Ramos (cell line): Measurements from ENCODE around the gene EIF2AK2.

Source experiments
- in situ Hi-C: fragments of 300-500 bp; cut with MboI; formaldehyde crosslinking; loops from one replicate; pipeline ENCODE4 v1.14.3; 2022; ENCODE audit warnings: low sequenced_read_pairs; ENCODE audit not compliant: unreplicated experiment

Gene EIF2AK2

DNA sequence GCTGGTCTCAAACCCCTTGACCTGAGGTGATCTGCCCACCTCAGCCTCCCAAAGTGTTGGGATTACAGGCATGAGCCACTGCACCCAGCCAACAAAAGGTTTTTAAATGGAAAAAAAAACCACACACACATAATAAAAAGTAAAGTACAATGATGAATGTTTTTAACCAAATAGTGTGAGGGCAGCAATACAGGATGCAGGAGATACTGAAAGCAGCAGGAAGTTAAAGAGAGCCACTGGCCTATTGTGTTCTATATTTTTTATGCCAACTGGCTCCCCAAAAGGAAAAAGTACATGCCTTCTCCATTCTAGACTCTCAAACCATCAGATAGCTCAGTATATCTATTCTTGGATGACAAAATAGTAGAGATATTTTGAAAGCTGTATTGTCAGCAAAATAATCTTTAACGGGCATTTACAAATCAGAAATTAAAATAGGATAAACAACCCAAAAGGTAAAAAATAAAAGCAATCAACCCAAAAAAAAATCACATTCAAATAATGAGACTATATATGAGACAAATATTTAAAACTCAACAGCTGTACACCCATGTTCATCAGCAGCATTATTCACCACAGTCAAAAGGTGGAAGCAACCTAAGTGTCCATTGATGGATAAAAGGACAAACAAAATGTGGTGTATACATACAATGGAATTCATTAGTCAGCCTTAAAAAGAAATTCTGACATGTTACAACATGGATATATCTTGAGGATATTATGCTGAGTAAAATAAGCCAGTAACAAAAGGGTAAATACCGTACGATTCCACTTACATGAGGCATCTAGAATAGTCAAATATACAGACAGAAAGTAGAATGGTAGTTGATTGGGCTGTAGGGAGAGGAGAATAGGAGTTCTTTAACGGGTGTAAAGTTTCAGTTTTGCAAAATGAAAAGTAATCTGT, 46.2 kb downstream of the EIF2AK2 start:
- in situ Hi-C loops = no loop called here

DNA sequence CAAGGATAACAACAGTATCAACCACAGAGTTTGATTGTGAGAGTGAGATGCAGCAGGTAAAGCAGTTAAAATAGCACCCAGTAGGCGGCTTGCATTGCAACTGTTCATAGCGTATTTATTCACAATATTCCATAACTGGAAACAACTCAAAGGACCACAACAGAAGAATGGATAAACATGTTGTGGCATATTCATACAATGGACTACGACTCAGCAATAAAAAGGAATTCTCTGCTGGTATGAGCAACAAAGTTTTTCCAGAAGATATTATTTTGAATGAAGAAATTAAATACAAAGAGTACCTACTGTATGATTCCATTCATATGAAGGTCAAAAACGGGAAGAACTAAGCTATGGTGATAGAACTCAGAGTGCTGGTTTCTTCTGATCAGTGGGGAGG, 47.3 kb downstream of the EIF2AK2 start:
- in situ Hi-C loops = no loop called here

DNA sequence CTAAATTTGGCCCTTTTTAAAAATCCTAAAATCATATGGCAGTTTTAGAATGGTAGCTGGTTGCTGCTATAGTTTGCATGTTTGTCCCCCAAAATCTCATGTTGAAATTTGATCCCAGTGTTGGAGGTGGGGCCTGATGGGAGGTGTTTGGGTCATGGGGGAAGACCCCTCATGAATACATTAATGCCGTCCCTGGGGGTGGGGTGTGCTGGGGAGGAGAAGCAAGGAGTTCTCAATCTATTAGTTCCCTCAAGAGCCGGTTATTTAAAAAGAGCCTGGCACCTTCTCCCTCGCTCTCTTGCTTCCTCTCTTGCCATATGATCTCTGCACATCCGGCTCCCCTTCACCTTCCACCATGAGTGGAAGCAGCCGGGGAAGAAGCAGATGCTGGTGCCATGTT, 51.6 kb downstream of the EIF2AK2 start:
- in situ Hi-C loops = no loop called here

DNA sequence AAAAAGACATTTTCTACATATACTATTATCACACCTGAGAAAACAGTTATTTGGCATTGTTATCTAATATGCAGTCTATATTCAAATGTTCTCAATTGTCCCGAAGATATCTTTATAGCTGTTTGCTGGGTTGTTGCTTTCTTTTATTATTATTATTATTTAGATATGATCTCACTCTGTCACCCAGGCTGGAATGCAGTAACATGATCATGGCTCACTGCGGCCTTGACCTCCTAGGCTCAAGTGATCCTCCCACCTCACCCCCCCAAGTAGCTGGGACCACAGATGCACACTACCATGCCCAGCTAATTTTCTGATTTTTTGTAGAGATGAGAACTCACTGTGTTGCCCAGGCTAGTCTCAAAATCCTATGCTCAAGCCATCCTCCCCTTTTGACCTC, 52.6 kb downstream of the EIF2AK2 start:
- in situ Hi-C loops = no loop called here

DNA sequence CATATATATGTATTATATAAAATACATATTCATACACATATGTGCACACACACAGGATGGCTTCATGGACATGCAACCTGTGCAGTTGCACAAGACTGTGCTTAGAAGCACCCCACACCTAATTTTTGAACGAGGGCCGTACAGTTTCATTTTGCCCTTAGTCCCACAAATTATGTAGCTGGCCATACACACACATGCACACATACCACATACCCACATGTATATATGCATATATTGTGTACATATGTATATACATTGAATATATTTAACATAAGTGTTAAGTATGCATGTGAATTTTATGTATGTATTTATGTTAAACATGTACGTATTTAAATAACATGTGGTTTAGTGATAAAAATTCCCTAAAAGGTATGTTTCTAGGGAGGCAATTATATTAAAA, 54.2 kb downstream of the EIF2AK2 start:
- in situ Hi-C loops = no loop called here

DNA sequence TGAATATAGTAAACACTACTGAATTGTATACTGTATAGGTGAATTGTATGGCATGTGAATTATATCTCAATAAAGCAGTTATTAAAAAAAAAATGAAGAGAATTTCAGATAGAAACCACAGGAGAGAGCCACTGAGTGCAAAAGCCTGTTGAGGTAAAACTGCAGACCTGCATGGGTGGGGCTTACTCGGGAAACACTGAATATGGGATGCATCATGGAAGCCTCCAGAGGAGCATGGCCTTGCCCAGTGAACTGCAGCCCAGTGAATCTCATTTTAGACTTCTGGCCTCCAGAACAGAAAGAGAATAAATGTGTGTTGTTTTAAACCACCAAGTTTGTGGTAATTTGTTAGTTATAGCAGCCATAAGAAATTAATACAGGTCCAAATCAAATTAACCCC, 56.7 kb downstream of the EIF2AK2 start:
- in situ Hi-C loops = no loop called here

DNA sequence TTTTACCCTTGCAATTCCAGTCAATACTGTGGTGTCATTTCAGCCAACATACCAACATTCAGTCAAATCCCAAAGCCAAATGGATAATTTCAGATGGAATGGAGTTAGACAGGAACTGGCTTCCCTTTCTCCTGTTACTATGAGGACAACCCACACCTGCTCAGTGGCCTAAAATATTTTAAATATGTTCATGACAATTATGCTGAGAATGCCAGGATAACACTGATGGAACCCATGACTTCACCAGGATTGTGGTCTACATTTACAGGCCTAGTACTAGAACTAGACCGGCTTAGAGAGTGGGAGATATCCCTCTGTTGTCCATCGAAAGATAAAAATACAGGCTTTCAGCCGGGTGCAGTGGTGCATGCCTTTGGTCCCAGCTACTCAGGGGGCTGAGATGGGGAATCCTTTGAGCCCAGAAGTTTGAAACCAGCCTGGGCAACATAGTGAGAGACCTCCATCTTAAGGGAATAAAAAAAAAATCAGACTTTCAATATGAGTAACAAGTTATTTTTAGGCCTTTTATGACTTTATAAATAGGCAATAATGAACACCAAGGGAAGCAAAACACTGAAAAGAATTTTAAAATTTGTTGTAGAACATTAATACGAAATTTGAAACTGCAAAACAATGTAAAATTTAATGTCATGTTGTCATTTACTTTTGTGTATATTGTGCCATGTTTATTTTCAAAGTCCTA, 58.2 kb downstream of the EIF2AK2 start:
- in situ Hi-C loops = no loop called here

DNA sequence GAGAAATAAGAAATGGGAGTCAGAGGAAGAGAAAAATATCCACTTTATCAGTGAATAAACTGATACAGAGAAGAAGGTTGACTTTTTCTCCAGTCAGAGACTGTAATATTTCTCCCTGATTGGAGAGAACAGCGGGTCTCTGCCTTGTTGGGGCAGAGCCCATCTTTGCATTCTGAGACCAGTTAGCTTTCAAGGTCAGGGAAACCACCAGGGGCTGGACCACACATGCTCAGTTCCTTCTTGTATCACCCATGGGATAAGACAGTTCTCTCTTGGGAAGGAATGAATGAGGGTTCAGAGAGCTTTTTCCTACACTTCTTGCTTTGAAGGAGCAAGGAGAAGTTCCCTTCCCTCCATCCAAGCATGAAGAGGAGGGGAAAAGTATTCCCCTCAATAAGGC, 60.2 kb downstream of the EIF2AK2 start:
- in situ Hi-C loops = no loop called here

DNA sequence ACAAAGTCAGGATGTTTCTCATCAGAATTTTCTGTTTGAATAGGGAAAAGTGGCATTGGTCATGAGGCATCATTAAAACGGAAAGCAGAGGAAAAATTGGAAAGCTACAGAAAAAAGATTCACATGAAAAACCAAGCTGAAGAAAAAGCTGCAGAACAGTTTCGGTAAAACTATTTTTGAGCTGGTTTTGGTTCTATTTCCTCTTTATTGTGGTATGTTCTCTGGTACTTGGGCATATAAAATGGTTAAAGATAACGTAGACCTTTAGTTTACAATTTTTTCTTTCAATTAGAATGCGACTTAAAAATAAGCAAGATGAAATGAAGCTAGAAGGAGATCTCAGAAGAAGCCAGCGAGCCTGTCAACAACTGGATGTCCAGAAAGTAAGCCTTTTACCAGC, 64.9 kb downstream of the EIF2AK2 start:
- in situ Hi-C loops = no loop called here

DNA sequence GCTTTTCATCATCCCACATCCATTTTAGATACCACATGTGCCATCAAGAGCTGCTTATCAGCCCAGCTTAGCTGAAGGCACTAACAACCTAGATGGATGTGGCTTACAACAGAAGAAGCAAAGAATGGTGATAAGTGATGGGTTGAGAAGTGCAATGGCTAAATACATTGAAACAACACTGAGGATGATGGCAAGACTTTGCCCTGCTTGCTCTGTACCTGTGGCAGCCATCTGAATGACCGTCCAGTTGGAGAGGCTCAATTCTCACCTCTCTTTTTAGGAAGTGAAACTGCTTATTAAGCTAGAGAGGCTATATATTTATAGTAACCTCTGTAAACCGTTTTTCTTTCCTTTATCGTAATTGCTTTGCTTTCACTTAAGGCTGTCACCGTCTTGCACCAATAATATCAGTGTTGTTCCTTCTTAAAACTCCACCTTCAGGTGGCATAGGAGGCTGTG, 66.7 kb downstream of the EIF2AK2 start:
- in situ Hi-C loops = no loop called here

DNA sequence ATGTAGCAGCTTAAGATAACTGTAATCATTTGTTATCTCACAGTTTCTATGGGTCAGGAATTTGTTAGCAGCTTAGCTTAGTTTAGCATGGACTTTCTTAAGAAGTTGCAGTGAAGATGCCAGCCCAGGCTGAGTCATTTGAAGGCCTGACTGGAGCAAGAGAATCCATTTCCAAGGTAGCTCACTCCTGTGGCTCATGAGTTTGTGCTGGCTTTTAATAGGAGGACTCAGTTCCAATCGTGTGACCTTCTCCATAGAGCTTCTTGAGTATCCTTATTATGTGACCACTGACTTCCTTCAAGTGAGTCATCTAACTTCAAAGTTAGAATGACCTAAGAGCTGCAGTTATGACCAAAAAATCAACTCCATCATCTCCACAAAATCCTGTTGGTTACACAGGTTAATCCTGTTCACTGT, 71.0 kb downstream of the EIF2AK2 start:
- in situ Hi-C loops = no loop called here

DNA sequence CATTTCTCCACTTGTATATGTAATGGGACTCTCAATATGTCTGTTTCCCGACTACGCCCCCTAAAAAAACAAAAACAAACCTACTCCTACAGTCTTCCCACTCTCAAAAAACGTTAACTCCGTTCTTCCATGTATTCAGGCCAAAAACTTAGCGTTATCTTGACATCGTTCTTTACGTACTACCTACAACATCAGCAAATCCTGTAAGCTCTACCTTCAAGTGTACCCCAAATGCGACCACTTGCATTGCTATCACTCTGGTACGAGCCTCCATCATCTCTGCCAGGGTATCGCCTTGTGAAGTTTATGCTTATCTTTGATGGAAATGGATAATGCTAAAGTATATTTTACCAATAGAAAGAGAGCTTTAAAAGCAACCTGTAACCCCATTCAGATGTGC, 72.0 kb downstream of the EIF2AK2 start:
- in situ Hi-C loops = no loop called here

DNA sequence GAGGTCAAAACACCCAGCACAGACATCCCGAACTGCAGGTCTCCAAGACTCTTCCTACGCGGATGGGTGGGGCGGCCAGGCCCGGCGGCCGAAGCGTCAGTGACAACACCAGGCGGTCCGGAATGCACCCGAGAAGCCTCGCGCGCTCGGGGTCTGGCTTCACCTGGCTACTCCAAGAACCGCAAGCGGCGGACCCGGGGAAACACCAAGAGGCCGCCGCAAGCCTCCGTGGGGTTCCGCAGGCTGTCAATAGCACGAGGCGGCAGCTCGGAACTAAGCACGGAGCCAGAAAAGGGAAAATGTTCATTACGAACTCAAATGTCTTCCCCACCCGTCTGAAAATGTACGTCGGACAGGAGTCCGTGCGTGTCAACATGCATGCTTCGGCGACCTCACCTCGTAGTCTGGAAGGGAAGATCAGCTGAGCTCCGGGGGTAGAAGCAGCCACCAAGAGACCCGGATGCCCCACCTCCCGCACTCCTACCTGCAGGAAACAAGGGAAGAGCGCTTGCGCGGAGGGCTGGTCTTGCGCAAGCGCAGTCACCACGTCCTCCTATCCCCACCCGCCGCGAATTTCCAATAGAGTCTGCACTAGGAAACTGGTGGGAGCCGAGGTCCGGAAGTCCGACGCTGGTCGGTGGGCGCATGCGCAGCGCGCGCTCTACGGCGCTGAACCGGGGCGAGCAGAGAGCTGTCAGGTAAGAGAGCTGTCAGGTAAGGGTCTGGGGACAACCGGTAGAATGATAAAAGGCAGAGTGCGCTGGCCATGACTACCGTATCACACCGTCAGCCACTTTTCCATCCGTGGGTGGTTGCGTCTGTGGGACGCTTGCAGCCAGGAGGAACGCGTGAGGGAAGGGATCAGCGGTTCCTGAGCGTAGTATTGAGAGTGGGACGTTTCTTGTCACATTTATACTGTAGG, 72.6 kb downstream of the EIF2AK2 start, which contains the start of the genes GPATCH11 and HEATR5B:
TSS of gene GPATCH11 (plus strand) at position 646 of the 922 bp plus-strand sequence. CDS start 3,864 bp downstream, outside the sequence.
TSS of gene HEATR5B (minus strand) at position 500 of the 922 bp plus-strand sequence. CDS start 958 bp downstream, outside the sequence.
- in situ Hi-C loops = no loop called here

DNA sequence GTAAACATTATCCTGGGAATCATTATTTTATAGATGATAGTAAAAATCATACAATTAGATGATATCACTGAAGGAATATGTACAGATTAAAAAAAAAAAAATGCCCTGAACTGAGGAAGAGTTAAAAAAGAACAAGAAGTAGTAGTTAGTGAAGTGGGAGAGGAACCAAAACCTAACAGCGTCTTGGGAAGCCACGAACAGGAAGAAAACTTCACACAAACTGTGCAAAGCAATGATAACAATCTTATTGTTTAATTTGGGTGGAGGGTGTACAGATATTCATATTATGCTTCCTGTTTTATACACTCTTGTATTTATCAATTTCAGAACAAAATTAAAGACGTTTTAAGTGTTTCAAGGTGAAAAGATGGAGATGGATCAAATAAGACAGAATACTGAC, 76.1 kb downstream of the EIF2AK2 start:
- in situ Hi-C loops = no loop called here

DNA sequence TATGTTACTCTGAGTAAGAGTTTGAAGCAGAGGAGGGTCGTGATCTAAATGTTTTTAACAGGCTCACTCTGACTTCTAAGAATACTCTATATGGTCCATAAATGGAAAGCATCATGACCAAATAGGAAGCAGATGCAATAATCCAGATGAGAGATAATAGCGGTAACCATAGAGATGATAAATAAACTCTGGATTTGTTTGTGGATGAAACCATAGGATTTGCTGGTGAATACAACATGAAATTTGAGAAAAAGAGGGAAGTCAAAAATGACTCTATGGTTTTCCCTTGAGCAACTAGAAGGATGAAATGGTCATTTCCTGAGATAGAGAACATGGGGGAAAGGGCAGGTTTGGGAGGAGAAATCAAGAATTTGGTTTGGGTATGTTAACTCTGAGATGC, 76.5 kb downstream of the EIF2AK2 start:
- in situ Hi-C loops = no loop called here

DNA sequence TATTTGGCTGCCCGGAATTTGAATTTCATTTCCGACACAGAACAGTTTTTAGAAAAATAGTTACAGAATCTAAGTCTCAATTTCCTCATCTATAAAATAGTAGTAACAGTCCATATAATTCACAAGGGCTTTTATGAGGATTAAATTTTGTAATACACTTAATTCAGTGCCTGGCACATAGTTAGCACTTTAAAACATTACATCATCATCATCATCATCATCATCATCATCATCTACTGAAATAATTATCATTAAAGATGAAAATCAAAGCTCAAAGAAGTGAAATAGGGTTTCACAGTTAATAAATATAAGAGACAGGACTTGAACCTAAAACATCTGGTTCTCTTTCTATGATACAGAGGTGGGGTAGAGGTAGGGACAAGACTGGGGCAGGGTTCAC, 85.8 kb downstream of the EIF2AK2 start:
- in situ Hi-C loops = no loop called here

DNA sequence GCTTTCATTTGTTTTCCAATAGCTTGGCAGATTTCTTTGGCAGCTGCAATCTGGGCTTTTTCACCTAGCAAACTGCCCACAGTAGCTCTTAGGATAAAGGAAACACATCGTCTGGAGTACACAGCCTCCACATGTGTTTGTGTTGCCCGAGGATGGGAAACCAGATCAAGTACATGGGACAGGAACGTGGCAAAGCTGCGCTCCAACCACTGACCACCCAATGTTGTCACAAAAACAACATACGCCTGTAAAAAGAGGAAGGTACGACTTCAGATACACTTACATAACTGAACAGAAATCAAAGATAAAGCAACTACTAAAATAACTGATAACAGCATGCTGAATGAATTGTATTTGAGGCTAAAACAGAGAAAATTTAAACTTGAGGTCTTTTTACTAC, 88.1 kb downstream of the EIF2AK2 start:
- in situ Hi-C loops = no loop called here

DNA sequence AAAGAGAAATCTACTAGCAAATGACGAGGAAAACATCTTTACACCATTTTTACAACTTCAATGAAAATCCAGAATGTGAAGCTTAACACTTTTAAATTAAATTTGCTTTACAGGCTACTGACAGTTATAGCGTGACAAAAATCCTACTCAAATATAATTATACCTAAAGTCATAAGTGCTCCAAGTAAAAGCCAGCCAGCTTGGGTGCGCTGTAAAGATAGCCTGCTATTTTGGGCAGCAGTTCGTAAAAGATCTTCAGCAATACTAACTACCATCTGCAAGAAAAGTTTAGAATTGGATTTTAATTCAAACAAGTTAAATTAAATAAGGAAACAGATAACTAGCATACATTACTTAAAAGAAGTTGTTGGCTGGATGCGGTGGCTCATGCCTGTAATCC, 95.0 kb downstream of the EIF2AK2 start:
- in situ Hi-C loops = no loop called here

DNA sequence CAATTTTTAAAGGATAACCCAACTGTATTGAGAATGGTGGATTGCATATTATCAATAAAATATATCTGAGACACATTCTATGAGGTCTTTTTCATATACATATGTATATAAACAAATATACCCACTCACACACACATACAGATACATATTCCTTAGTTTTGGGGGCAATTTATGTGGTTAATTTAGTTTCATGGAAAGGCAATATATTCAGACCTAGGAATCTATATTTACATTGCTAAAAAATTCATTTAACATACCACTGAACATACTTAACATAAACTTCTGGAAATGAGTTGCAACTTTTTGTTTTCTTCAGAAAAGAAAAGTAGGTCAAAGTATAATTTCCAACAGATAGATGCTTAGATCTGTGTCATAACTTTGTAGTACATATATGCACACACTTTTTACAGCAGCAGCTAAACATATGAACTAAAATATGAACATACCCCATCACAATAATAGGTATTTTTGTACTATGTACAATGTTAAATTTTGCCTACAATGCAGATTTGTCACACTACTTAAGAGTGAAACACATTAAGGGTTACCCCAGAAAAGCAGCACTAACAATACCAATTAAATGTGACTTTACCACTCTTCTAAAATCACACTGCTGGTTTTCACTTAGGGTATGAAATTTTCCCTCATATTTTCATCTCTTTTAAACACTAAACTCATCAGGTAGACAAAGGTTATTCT, 95.6 kb downstream of the EIF2AK2 start:
- in situ Hi-C loops = no loop called here

DNA sequence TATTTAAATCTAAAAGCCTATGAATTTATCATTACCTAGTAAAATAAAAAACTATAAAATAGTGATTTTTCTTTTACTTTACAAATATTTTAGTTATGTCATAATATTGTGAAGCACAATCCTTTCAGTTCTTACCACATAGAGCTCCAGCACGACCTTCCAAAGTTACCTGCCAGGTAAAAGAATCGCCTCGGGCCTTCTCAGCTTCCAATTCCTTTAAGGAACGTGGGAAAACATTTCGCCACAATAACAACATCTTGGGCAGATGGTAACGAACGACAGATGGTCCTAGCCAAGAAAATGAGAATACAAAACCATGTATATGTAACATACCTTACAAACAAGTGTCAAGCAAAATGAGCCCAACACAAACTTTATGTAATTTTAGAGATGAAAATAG, 96.3 kb downstream of the EIF2AK2 start:
- in situ Hi-C loops = no loop called here
